ENCODE measurements around the gene KRT32.

The KRT32 gene

GRCh38 chr17:41492351-41492750 is 25.2 kb upstream of the KRT32 start:
- DNase-seq: no peak

- DNase-seq: no peak
These were observed 24.3 kb upstream of the KRT32 start for GRCh38 chr17:41491476-41491875.

GRCh38 chr17:41490000-41490990 is 23.1 kb upstream of the KRT32 start:
- no peak for DNase-seq

GRCh38 chr17:41489531-41489930 is 22.3 kb upstream of the KRT32 start, which contains the start of gene KRT36:
KRT36 (minus strand) TSS chr17:41489910; CDS start chr17:41489864, 46 bp downstream.
- no peak for DNase-seq

GRCh38 chr17:41486809-41487530 is 19.8 kb upstream of the KRT32 start:
- no peak for DNase-seq

GRCh38 chr17:41486316-41486715 is 19.1 kb upstream of the KRT32 start:
- no peak for DNase-seq

- DNase-seq: no peak
These were observed 18.0 kb upstream of the KRT32 start for GRCh38 chr17:41484920-41485904.

GRCh38 chr17:41483991-41484826 is 17.0 kb upstream of the KRT32 start:
- no peak for DNase-seq

GRCh38 chr17:41483531-41483930 is 16.3 kb upstream of the KRT32 start:
- DNase-seq: no peak

- no peak for DNase-seq
These were observed 13.8 kb upstream of the KRT32 start, which contains the start of gene KRT35 for GRCh38 chr17:41481036-41481435. KRT35 (minus strand) TSS chr17:41481151; CDS start chr17:41481097, 54 bp downstream.

- DNase-seq: no peak
These were observed 13.4 kb upstream of the KRT32 start for GRCh38 chr17:41480581-41480980.

GRCh38 chr17:41480136-41480535 is 12.9 kb upstream of the KRT32 start:
- no peak for DNase-seq

- no peak for DNase-seq
These were observed 11.1 kb upstream of the KRT32 start for GRCh38 chr17:41478237-41478636.

GRCh38 chr17:41476866-41477815 is 10.0 kb upstream of the KRT32 start:
- no peak for DNase-seq

- DNase-seq: no peak
These were observed 8.2 kb upstream of the KRT32 start for GRCh38 chr17:41475421-41475820.

GRCh38 chr17:41474863-41475262 is 7.7 kb upstream of the KRT32 start:
- no peak for DNase-seq

GRCh38 chr17:41468346-41468745 is 1.2 kb upstream of the KRT32 start:
- DNase-seq: no peak

GRCh38 chr17:41467561-41467960 is 375 bp upstream of the KRT32 start:
- DNase-seq: no peak

GRCh38 chr17:41464682-41465081 is 2.5 kb downstream of the KRT32 start:
- DNase-seq: no peak

GRCh38 chr17:41464173-41464572 is 3.0 kb downstream of the KRT32 start:
- DNase-seq: no peak
